ENCODE data around the gene GREB1L. TPM values are rescaled to one million over a fixed set of nuclear protein-coding genes. Genes with fewer than 3 reads are reported as not detected.
"Not testable (repeated sequence)": the region's sequence is repeated elsewhere in the genome, so short reads cannot be mapped to it uniquely, and the experiment has no call there.

The GREB1L gene
- 12.5 TPM for total RNA-seq

GRCh38 chr18:21242141-21242779 is at the start of gene GREB1L:
TSS of gene GREB1L (plus strand) at chr18:21242232. CDS start at chr18:21383519, 141,287 bp downstream.
- H3K4me3 ChIP-seq (ENCODE audit: low read length in 3 of 3): peak within 1 kb of the TSS; percentile 68 to 76 (median 74)

GRCh38 chr18:21192308-21192624 is 49.8 kb upstream of the GREB1L start:
- H3K27me3 ChIP-seq (ENCODE audit: control insufficient read depth in 3 of 3, insufficient read depth in 3 of 3, low read length in 3 of 3): no peaks in the 10 kb centered on the region
- H3K9ac ChIP-seq (ENCODE audit: low read depth in 1 of 3, low read length in 3 of 3): no peak overlapping the region
- no peak overlapping the region for H3K4me3 ChIP-seq (ENCODE audit: low read length in 3 of 3)
- no peaks in the 10 kb centered on the region for H3K36me3 ChIP-seq (ENCODE audit: control insufficient read depth in 3 of 3, insufficient read depth in 3 of 3, low read length in 3 of 3)
- no peaks in the 10 kb centered on the region for H3K4me1 ChIP-seq (ENCODE audit: control insufficient read depth in 3 of 3, insufficient read depth in 3 of 3, low read length in 3 of 3)
- no peaks in the 10 kb centered on the region for H3K9me3 ChIP-seq (ENCODE audit: control insufficient read depth in 3 of 3, low read length in 3 of 3)
- no peak overlapping the region for H3K27ac ChIP-seq (ENCODE audit: low read depth, low read length)

More at GRCh38 chr18:21242141-21242779, at the start of gene GREB1L:
- Histone ChIP-seq H3K9me3 (ENCODE audit: control insufficient read depth in 3 of 3, low read length in 3 of 3) (no peaks in the 10 kb centered on the region), H3K4me1 (ENCODE audit: control insufficient read depth in 3 of 3, insufficient read depth in 3 of 3, low read length in 3 of 3) (peaks cover 2 to 5% (median 5%) of the 10 kb centered on the region in 3 donors), H3K9ac (ENCODE audit: low read depth in 1 of 3, low read length in 3 of 3) (peak within 1 kb of the TSS; percentile 56 to 79 (median 61)), H3K36me3 (ENCODE audit: control insufficient read depth in 3 of 3, insufficient read depth in 3 of 3, low read length in 3 of 3) (no peaks in the 10 kb centered on the region), H3K27ac (ENCODE audit: low read depth, low read length) (no peak within 1 kb of the TSS), H3K27me3 (ENCODE audit: control insufficient read depth in 3 of 3, insufficient read depth in 3 of 3, low read length in 3 of 3) (peaks cover 0 to 8% (median 3%) of the 10 kb centered on the region in 3 donors)

GRCh38 chr18:21194871-21195771 is 46.9 kb upstream of the GREB1L start:
- Histone ChIP-seq H3K4me3 (ENCODE audit: low read length in 3 of 3) (peak overlapping the region in 1 of 3 donors; percentile 33), H3K27ac (ENCODE audit: low read depth, low read length) (no peak overlapping the region), H3K27me3 (ENCODE audit: control insufficient read depth in 3 of 3, insufficient read depth in 3 of 3, low read length in 3 of 3) (no peaks in the 10 kb centered on the region), H3K36me3 (ENCODE audit: control insufficient read depth in 3 of 3, insufficient read depth in 3 of 3, low read length in 3 of 3) (no peaks in the 10 kb centered on the region), H3K4me1 (ENCODE audit: control insufficient read depth in 3 of 3, insufficient read depth in 3 of 3, low read length in 3 of 3) (no peaks in the 10 kb centered on the region), H3K9me3 (ENCODE audit: control insufficient read depth in 3 of 3, low read length in 3 of 3) (no peaks in the 10 kb centered on the region), H3K9ac (ENCODE audit: low read depth in 1 of 3, low read length in 3 of 3) (peak overlapping the region in 1 of 3 donors; percentile 48)

- Histone ChIP-seq H3K9ac (ENCODE audit: low read depth in 1 of 3, low read length in 3 of 3) (no peak overlapping the region), H3K27me3 (ENCODE audit: control insufficient read depth in 3 of 3, insufficient read depth in 3 of 3, low read length in 3 of 3) (no peaks in the 10 kb centered on the region), H3K4me3 (ENCODE audit: low read length in 3 of 3) (no peak overlapping the region), H3K9me3 (ENCODE audit: control insufficient read depth in 3 of 3, low read length in 3 of 3) (no peaks in the 10 kb centered on the region), H3K36me3 (ENCODE audit: control insufficient read depth in 3 of 3, insufficient read depth in 3 of 3, low read length in 3 of 3) (no peaks in the 10 kb centered on the region), H3K27ac (ENCODE audit: low read depth, low read length) (no peak overlapping the region), H3K4me1 (ENCODE audit: control insufficient read depth in 3 of 3, insufficient read depth in 3 of 3, low read length in 3 of 3) (no peaks in the 10 kb centered on the region)
These were observed 45.6 kb upstream of the GREB1L start for GRCh38 chr18:21196426-21196825.

- H3K27me3 ChIP-seq (ENCODE audit: control insufficient read depth in 3 of 3, insufficient read depth in 3 of 3, low read length in 3 of 3): no peaks in the 10 kb centered on the region
These were observed 38.9 kb upstream of the GREB1L start for GRCh38 chr18:21203126-21203525.

GRCh38 chr18:21203542-21204241 is 38.3 kb upstream of the GREB1L start:
- Histone ChIP-seq H3K9ac (ENCODE audit: low read depth in 1 of 3, low read length in 3 of 3) (no peak overlapping the region), H3K4me3 (ENCODE audit: low read length in 3 of 3) (no peak overlapping the region), H3K27ac (ENCODE audit: low read depth, low read length) (no peak overlapping the region), H3K36me3 (ENCODE audit: control insufficient read depth in 3 of 3, insufficient read depth in 3 of 3, low read length in 3 of 3) (no peaks in the 10 kb centered on the region), H3K27me3 (ENCODE audit: control insufficient read depth in 3 of 3, insufficient read depth in 3 of 3, low read length in 3 of 3) (no peaks in the 10 kb centered on the region), H3K4me1 (ENCODE audit: control insufficient read depth in 3 of 3, insufficient read depth in 3 of 3, low read length in 3 of 3) (no peaks in the 10 kb centered on the region), H3K9me3 (ENCODE audit: control insufficient read depth in 3 of 3, low read length in 3 of 3) (no peaks in the 10 kb centered on the region)

More at GRCh38 chr18:21203126-21203525, 38.9 kb upstream of the GREB1L start:
- H3K27ac ChIP-seq (ENCODE audit: low read depth, low read length): no peak overlapping the region
- H3K9me3 ChIP-seq (ENCODE audit: control insufficient read depth in 3 of 3, low read length in 3 of 3): no peaks in the 10 kb centered on the region
- no peaks in the 10 kb centered on the region for H3K36me3 ChIP-seq (ENCODE audit: control insufficient read depth in 3 of 3, insufficient read depth in 3 of 3, low read length in 3 of 3)
- H3K9ac ChIP-seq (ENCODE audit: low read depth in 1 of 3, low read length in 3 of 3): no peak overlapping the region
- H3K4me3 ChIP-seq (ENCODE audit: low read length in 3 of 3): no peak overlapping the region
- H3K4me1 ChIP-seq (ENCODE audit: control insufficient read depth in 3 of 3, insufficient read depth in 3 of 3, low read length in 3 of 3): no peaks in the 10 kb centered on the region

- Histone ChIP-seq H3K9me3 (ENCODE audit: control insufficient read depth in 3 of 3, low read length in 3 of 3) (no peaks in the 10 kb centered on the region), H3K4me3 (ENCODE audit: low read length in 3 of 3) (no peak overlapping the region), H3K27me3 (ENCODE audit: control insufficient read depth in 3 of 3, insufficient read depth in 3 of 3, low read length in 3 of 3) (no peaks in the 10 kb centered on the region), H3K9ac (ENCODE audit: low read depth in 1 of 3, low read length in 3 of 3) (no peak overlapping the region), H3K36me3 (ENCODE audit: control insufficient read depth in 3 of 3, insufficient read depth in 3 of 3, low read length in 3 of 3) (no peaks in the 10 kb centered on the region), H3K4me1 (ENCODE audit: control insufficient read depth in 3 of 3, insufficient read depth in 3 of 3, low read length in 3 of 3) (no peaks in the 10 kb centered on the region), H3K27ac (ENCODE audit: low read depth, low read length) (no peak overlapping the region)
These were observed 36.3 kb upstream of the GREB1L start for GRCh38 chr18:21205695-21206094.

- Histone ChIP-seq H3K9ac (ENCODE audit: low read depth in 1 of 3, low read length in 3 of 3) (no peak overlapping the region), H3K9me3 (ENCODE audit: control insufficient read depth in 3 of 3, low read length in 3 of 3) (no peaks in the 10 kb centered on the region), H3K27ac (ENCODE audit: low read depth, low read length) (no peak overlapping the region), H3K4me3 (ENCODE audit: low read length in 3 of 3) (no peak overlapping the region), H3K36me3 (ENCODE audit: control insufficient read depth in 3 of 3, insufficient read depth in 3 of 3, low read length in 3 of 3) (no peaks in the 10 kb centered on the region), H3K27me3 (ENCODE audit: control insufficient read depth in 3 of 3, insufficient read depth in 3 of 3, low read length in 3 of 3) (no peaks in the 10 kb centered on the region), H3K4me1 (ENCODE audit: control insufficient read depth in 3 of 3, insufficient read depth in 3 of 3, low read length in 3 of 3) (no peaks in the 10 kb centered on the region)
These were observed 31.8 kb upstream of the GREB1L start for GRCh38 chr18:21210278-21210677.

GRCh38 chr18:21210784-21211183 is 31.2 kb upstream of the GREB1L start:
- Histone ChIP-seq H3K4me3 (ENCODE audit: low read length in 3 of 3) (no peak overlapping the region), H3K9ac (ENCODE audit: low read depth in 1 of 3, low read length in 3 of 3) (no peak overlapping the region), H3K36me3 (ENCODE audit: control insufficient read depth in 3 of 3, insufficient read depth in 3 of 3, low read length in 3 of 3) (no peaks in the 10 kb centered on the region), H3K27ac (ENCODE audit: low read depth, low read length) (no peak overlapping the region), H3K9me3 (ENCODE audit: control insufficient read depth in 3 of 3, low read length in 3 of 3) (no peaks in the 10 kb centered on the region), H3K4me1 (ENCODE audit: control insufficient read depth in 3 of 3, insufficient read depth in 3 of 3, low read length in 3 of 3) (no peaks in the 10 kb centered on the region), H3K27me3 (ENCODE audit: control insufficient read depth in 3 of 3, insufficient read depth in 3 of 3, low read length in 3 of 3) (no peaks in the 10 kb centered on the region)

GRCh38 chr18:21214409-21214808 is 27.6 kb upstream of the GREB1L start:
- not testable (repeated sequence) for H3K4me3 ChIP-seq (ENCODE audit: low read length in 3 of 3); H3K27ac ChIP-seq (ENCODE audit: low read depth, low read length); H3K27me3 ChIP-seq (ENCODE audit: control insufficient read depth in 3 of 3, insufficient read depth in 3 of 3, low read length in 3 of 3); H3K4me1 ChIP-seq (ENCODE audit: control insufficient read depth in 3 of 3, insufficient read depth in 3 of 3, low read length in 3 of 3); H3K9me3 ChIP-seq (ENCODE audit: control insufficient read depth in 3 of 3, low read length in 3 of 3); H3K36me3 ChIP-seq (ENCODE audit: control insufficient read depth in 3 of 3, insufficient read depth in 3 of 3, low read length in 3 of 3); H3K9ac ChIP-seq (ENCODE audit: low read depth in 1 of 3, low read length in 3 of 3)
